GM18499 (cell line): ENCODE results near the gene ACER2.
"Not testable (repeated sequence)": the region's sequence is repeated elsewhere in the genome, so short reads cannot be mapped to it uniquely, and the experiment has no call there.

Experiments
- ATAC-seq: cut with Tn5 transposase; IDR thresholded peaks from one replicate; pipeline ENCODE4 v1.9.1; 2021; ENCODE audit warnings: moderate number of reproducible peaks; ENCODE audit not compliant: insufficient read depth, unreplicated experiment

Gene ACER2

GRCh38 chr9:19408693-19409400, at the start of gene ACER2:
TSS of gene ACER2 (plus strand) at chr9:19409009. CDS start at chr9:19409085, 76 bp downstream.
- peak; percentile 77 for ATAC-seq

GRCh38 chr9:19369107-19369506, 39.7 kb upstream of the ACER2 start:
- no peak for ATAC-seq

- no peak for ATAC-seq
Measured at GRCh38 chr9:19371942-19372341, 36.9 kb upstream of the ACER2 start.

GRCh38 chr9:19372567-19372966, 36.2 kb upstream of the ACER2 start:
- no peak for ATAC-seq

GRCh38 chr9:19373527-19373926, 35.3 kb upstream of the ACER2 start:
- no peak for ATAC-seq

- ATAC-seq = no peak
Measured at GRCh38 chr9:19375538-19375937, 33.3 kb upstream of the ACER2 start.

GRCh38 chr9:19376931-19377330, 31.9 kb upstream of the ACER2 start:
- no peak for ATAC-seq

GRCh38 chr9:19378164-19378563, 30.6 kb upstream of the ACER2 start:
- no peak for ATAC-seq

GRCh38 chr9:19378647-19379046, 30.2 kb upstream of the ACER2 start:
- ATAC-seq = no peak

- ATAC-seq = no peak
Measured at GRCh38 chr9:19379283-19379682, 29.5 kb upstream of the ACER2 start.

- ATAC-seq = no peak
Measured at GRCh38 chr9:19379697-19380046, 29.1 kb upstream of the ACER2 start.

GRCh38 chr9:19380826-19381075, 28.1 kb upstream of the ACER2 start:
- no peak for ATAC-seq

GRCh38 chr9:19381656-19382055, 27.2 kb upstream of the ACER2 start:
- no peak for ATAC-seq

- ATAC-seq = not testable (repeated sequence)
Measured at GRCh38 chr9:19385212-19385611, 23.6 kb upstream of the ACER2 start.

GRCh38 chr9:19385786-19386501, 22.9 kb upstream of the ACER2 start:
- ATAC-seq = no peak

GRCh38 chr9:19386502-19387044, 22.2 kb upstream of the ACER2 start:
- no peak for ATAC-seq

GRCh38 chr9:19387317-19387716, 21.5 kb upstream of the ACER2 start:
- ATAC-seq = no peak

GRCh38 chr9:19389539-19389938, 19.3 kb upstream of the ACER2 start:
- ATAC-seq = not testable (repeated sequence)

- no peak for ATAC-seq
Measured at GRCh38 chr9:19397845-19398244, 11.0 kb upstream of the ACER2 start.

- ATAC-seq = not testable (repeated sequence)
Measured at GRCh38 chr9:19403231-19403630, 5.6 kb upstream of the ACER2 start.

GRCh38 chr9:19404283-19405075, 4.3 kb upstream of the ACER2 start:
- ATAC-seq = no peak
